H1 (cell line): ENCODE measurements around the gene TYRP1. TPM values are rescaled to one million over a fixed set of nuclear protein-coding genes. Genes with fewer than 3 reads are reported as not detected.

Source experiments
- CTCF ChIA-PET: fragments of 300-600 bp; sonication (Branson Sonifier 250); formaldehyde crosslinking; loops from one replicate; lab custom pipeline; 2021; ENCODE audit not compliant: partially characterized antibody; lab: Charles Lee
- POLR2A ChIA-PET: fragments of 300-600 bp; sonication (Branson Sonifier 250); formaldehyde crosslinking; loops from one replicate; lab custom pipeline; 2021; ENCODE audit warnings: inconsistent platforms; ENCODE audit not compliant: partially characterized antibody; lab: Charles Lee
- DNase-seq, 2 experiments: peaks; one replicate each; pipeline versions ENCODE4 v3.0.0 to v3.0.0-alpha.2; 2010 to 2022; ENCODE audit warnings: low spot score in 2 of 2, low read depth in 1 of 2, mixed read lengths in 1 of 2
- FAIRE-seq: peaks from 2 replicates; lab custom pipeline; 2011; peaks lifted over from hg19 to GRCh38; lab: Jason Lieb, UNC
- H2AFZ ChIP-seq: 2 replicates; pipeline ENCODE4 v1.8.1; 2012; ENCODE audit warnings: low read length, inconsistent platforms
- H2AK5ac ChIP-seq: 2 replicates; pipeline ENCODE4 v1.6.1; 2013; ENCODE audit warnings: low read depth, low read length
- H2BK120ac ChIP-seq: replicated peaks from 2 replicates; pipeline ENCODE3; 2013; ENCODE audit warnings: low read depth, low read length, inconsistent platforms
- H2BK12ac ChIP-seq: 2 replicates; pipeline ENCODE4 v1.6.1; 2013; ENCODE audit warnings: low read depth, low read length
- H2BK15ac ChIP-seq: 2 replicates; pipeline ENCODE4 v1.6.1; 2013; ENCODE audit warnings: low read length
- H2BK20ac ChIP-seq: 2 replicates; pipeline ENCODE4 v1.6.1; 2013; ENCODE audit warnings: low read length
- H2BK5ac ChIP-seq: 2 replicates; pipeline ENCODE4 v1.6.1; 2013; ENCODE audit warnings: low read depth, low read length
- H3K14ac ChIP-seq: 2 replicates; pipeline ENCODE4 v1.6.1; 2013; ENCODE audit warnings: inconsistent platforms; ENCODE audit not compliant: insufficient read length
- H3K18ac ChIP-seq: 2 replicates; pipeline ENCODE4 v1.6.1; 2013; ENCODE audit warnings: low read length; ENCODE audit errors: extremely low read depth
- H3K23ac ChIP-seq: 2 replicates; pipeline ENCODE4 v1.6.1; 2013; ENCODE audit warnings: inconsistent platforms; ENCODE audit not compliant: insufficient read length
- H3K23me2 ChIP-seq: 2 replicates; pipeline ENCODE4 v1.6.1; 2013; ENCODE audit warnings: low read depth, low read length
- H3K27ac ChIP-seq: 2 replicates; pipeline ENCODE4 v1.6.1; 2011; ENCODE audit warnings: low read depth, low read length, inconsistent platforms
- H3K27me3 ChIP-seq, 4 experiments: replicated peaks in 1 of 4; 1 replicate in 1 of 4; 2 replicates in 3 of 4; pipeline versions ENCODE4 v1.6.1 to v1.8.1; 2011 to 2013; ENCODE audit warnings: low read length in 3 of 4, mild to moderate bottlenecking in 3 of 4, inconsistent platforms in 2 of 4, mixed read lengths in 2 of 4, moderate library complexity in 1 of 4; ENCODE audit not compliant: control insufficient read depth in 3 of 4, insufficient read depth in 3 of 4; ENCODE audit errors: extremely low read depth in 1 of 4
- H3K36me3 ChIP-seq, 4 experiments: 2 replicates each; pipeline versions ENCODE4 v1.6.1 to v1.8.1; 2011 to 2013; ENCODE audit warnings: mild to moderate bottlenecking in 4 of 4, low read length in 3 of 4, moderate library complexity in 2 of 4, control low read depth in 1 of 4, inconsistent platforms in 1 of 4; ENCODE audit not compliant: insufficient read depth in 4 of 4, control insufficient read depth in 2 of 4
- H3K4ac ChIP-seq: replicated peaks from 2 replicates; pipeline ENCODE3; 2013; ENCODE audit warnings: low read length, low read depth, mixed read lengths, inconsistent platforms; ENCODE audit not compliant: insufficient read length
- H3K4me1 ChIP-seq, 4 experiments: replicated peaks in 1 of 4; 1 replicate in 1 of 4; 2 replicates in 3 of 4; pipeline versions ENCODE4 v1.6.1 to v1.8.1; 2011 to 2013; ENCODE audit warnings: low read length in 3 of 4, inconsistent platforms in 2 of 4, mixed read lengths in 1 of 4; ENCODE audit not compliant: insufficient read depth in 4 of 4, control insufficient read depth in 3 of 4
- H3K4me2 ChIP-seq, 2 experiments: 2 replicates each; pipeline versions ENCODE4 v1.6.1 to v1.8.1; 2011 to 2013; ENCODE audit warnings: low read depth in 2 of 2, low read length in 2 of 2, control low read depth in 1 of 2, inconsistent platforms in 1 of 2, mild to moderate bottlenecking in 1 of 2; ENCODE audit not compliant: insufficient read depth in 1 of 2
- H3K4me3 ChIP-seq, 4 experiments: fragments of 200-600, 300-600 bp in 1 of 4; sonication (generic), shearing (Covaris generic), sonication (Bioruptor Twin) in 1 of 4; 2 replicates each; pipeline versions ENCODE4 v1.5.1 to v1.8.1; 2011 to 2016; ENCODE audit warnings: low read length in 4 of 4, low read depth in 3 of 4, control low read depth in 2 of 4, inconsistent platforms in 2 of 4, mild to moderate bottlenecking in 2 of 4, mixed read lengths in 1 of 4, moderate library complexity in 1 of 4; ENCODE audit not compliant: insufficient read depth in 2 of 4; ENCODE audit errors: extremely low read depth in 1 of 4
- H3K56ac ChIP-seq: replicated peaks from 2 replicates; pipeline ENCODE3; 2013; ENCODE audit warnings: low read depth, mild to moderate bottlenecking, mixed read lengths, low read length, inconsistent platforms; ENCODE audit not compliant: insufficient read length
- H3K79me1 ChIP-seq: 2 replicates; pipeline ENCODE4 v1.6.1; 2013; ENCODE audit warnings: low read depth, low read length, control low read depth
- H3K79me2 ChIP-seq, 2 experiments: 2 replicates each; pipeline versions ENCODE4 v1.6.1 to v1.8.1; 2012 to 2013; ENCODE audit warnings: low read length in 2 of 2, mild to moderate bottlenecking in 2 of 2, inconsistent platforms in 1 of 2; ENCODE audit not compliant: insufficient read depth in 2 of 2, control insufficient read depth in 1 of 2
- H3K9ac ChIP-seq, 4 experiments: replicated peaks in 1 of 4; 1 replicate in 1 of 4; 2 replicates in 3 of 4; pipeline versions ENCODE4 v1.6.1 to v1.8.1; 2011 to 2013; ENCODE audit warnings: low read depth in 3 of 4, low read length in 3 of 4, control low read depth in 2 of 4, mild to moderate bottlenecking in 2 of 4, moderate library complexity in 2 of 4, inconsistent platforms in 1 of 4; ENCODE audit errors: extremely low read depth in 1 of 4
- H3K9me3 ChIP-seq, 2 experiments: 2 replicates each; pipeline versions ENCODE4 v1.6.1 to v1.8.1; 2012 to 2013; ENCODE audit warnings: mild to moderate bottlenecking in 2 of 2, moderate library complexity in 2 of 2, control low read depth in 1 of 2, inconsistent platforms in 1 of 2, low read depth in 1 of 2, low read length in 1 of 2, mixed read lengths in 1 of 2; ENCODE audit not compliant: insufficient read depth in 2 of 2
- H4K20me1 ChIP-seq, 2 experiments: replicated peaks in 1 of 2; 2 replicates each; pipeline versions ENCODE3 to v1.8.1; 2011 to 2013; ENCODE audit warnings: inconsistent platforms in 2 of 2, low read length in 2 of 2, mild to moderate bottlenecking in 1 of 2; ENCODE audit not compliant: insufficient read depth in 2 of 2, control insufficient read depth in 1 of 2
- H4K5ac ChIP-seq: 2 replicates; pipeline ENCODE4 v1.6.1; 2013; ENCODE audit warnings: low read length, low read depth, mixed read lengths, inconsistent platforms; ENCODE audit not compliant: insufficient read length
- H4K8ac ChIP-seq: 2 replicates; pipeline ENCODE4 v1.8.0; 2013; ENCODE audit warnings: mild to moderate bottlenecking, moderate library complexity, low read length, inconsistent platforms; ENCODE audit not compliant: insufficient read depth; ENCODE audit errors: extremely low read depth
- H4K91ac ChIP-seq: replicated peaks from 2 replicates; pipeline ENCODE3; 2013; ENCODE audit warnings: low read length, mixed read lengths, inconsistent platforms; ENCODE audit not compliant: insufficient read length
- BACH1 ChIP-seq: IDR thresholded peaks from 2 replicates; pipeline ENCODE4 v1.6.1; 2012; ENCODE audit warnings: low read length, improper control_type of control experiment
- CBX8 ChIP-seq: fragments of 300-800, 300-1000 bp; sonication (generic); IDR thresholded peaks from 2 replicates; pipeline ENCODE4 v1.7.1; 2016; ENCODE audit warnings: low read depth, low read length, borderline replicate concordance
- CTBP2 ChIP-seq: IDR thresholded peaks from 2 replicates; pipeline ENCODE4 v1.7.0; 2011; ENCODE audit warnings: borderline replicate concordance, mild to moderate bottlenecking, moderate library complexity, mixed read lengths, low read length; ENCODE audit not compliant: insufficient read depth, insufficient read length
- EGR1 ChIP-seq: IDR thresholded peaks from 2 replicates; pipeline ENCODE4 v1.6.1; 2011; ENCODE audit warnings: low read depth, low read length, borderline replicate concordance
- HDAC2 ChIP-seq, 2 experiments: fragments of 300-600 bp in 1 of 2; sonication (generic) in 1 of 2; IDR thresholded peaks; 2 replicates each; pipeline ENCODE4 v1.6.1; 2011 to 2012; ENCODE audit warnings: low read depth in 2 of 2, low read length in 2 of 2, mild to moderate bottlenecking in 2 of 2, moderate library complexity in 2 of 2, borderline replicate concordance in 1 of 2, inconsistent platforms in 1 of 2
- HDAC6 ChIP-seq: IDR thresholded peaks from one replicate; pipeline ENCODE4 v1.7.1; 2012; ENCODE audit warnings: low read depth, mild to moderate bottlenecking, inconsistent platforms, low read length, moderate library complexity
- JUND ChIP-seq: IDR thresholded peaks from 2 replicates; pipeline ENCODE4 v1.6.1; 2011; ENCODE audit warnings: mild to moderate bottlenecking, improper control_type of control experiment, low read length
- KDM1A ChIP-seq: fragments of 200-600, 300-600 bp; sonication (generic); IDR thresholded peaks from 2 replicates; pipeline ENCODE4 v1.7.1; 2016; ENCODE audit warnings: mild to moderate bottlenecking, low read length, borderline replicate concordance
- KDM4A ChIP-seq: IDR thresholded peaks from one replicate; pipeline ENCODE4 v1.7.1; 2012; ENCODE audit warnings: low read depth, mild to moderate bottlenecking, moderate library complexity, low read length, inconsistent platforms; ENCODE audit not compliant: severe bottlenecking
- POLR2A ChIP-seq, 2 experiments: IDR thresholded peaks; 1 replicate in 1 of 2; 2 replicates in 1 of 2; pipeline ENCODE4 v1.6.1; 2011; ENCODE audit warnings: low read depth in 2 of 2, low read length in 2 of 2, mild to moderate bottlenecking in 2 of 2; ENCODE audit errors: control extremely low read depth in 1 of 2
- POLR2AphosphoS5 ChIP-seq: IDR thresholded peaks from 2 replicates; pipeline ENCODE4 v1.6.1; 2011; ENCODE audit warnings: low read depth, low read length
- SRF ChIP-seq: IDR thresholded peaks from 2 replicates; pipeline ENCODE4 v1.6.1; 2011; ENCODE audit warnings: mild to moderate bottlenecking, low read depth, low read length, moderate library complexity
- TEAD4 ChIP-seq: IDR thresholded peaks from 2 replicates; pipeline ENCODE4 v1.6.1; 2012; ENCODE audit warnings: low read depth, low read length, inconsistent platforms, mixed read lengths
- WGBS, 2 experiments: shearing (Covaris generic) in 1 of 2; methylation state at CpG; one replicate each; pipeline versions ENCODE4 v1.1.6 to v1.1.7; 2013 to 2015; ENCODE audit warnings: low lambda C conversion rate in 2 of 2, mixed read lengths in 2 of 2, inconsistent platforms in 1 of 2, low coverage in 1 of 2, missing lambda C conversion rate in 1 of 2; ENCODE audit not compliant: insufficient replicate concordance in 2 of 2, insufficient coverage in 1 of 2, insufficient read length in 1 of 2; ENCODE audit errors: extremely low coverage in 1 of 2, missing lambda C conversion rate in 1 of 2; 5-methylcytosine and 5-hydroxymethylcytosine counted together
- polyA plus RNA-seq, 7 experiments: library from polyadenylated mRNA; depleted of rRNA in 3 of 7; stranded (reverse) in 5 of 7; unstranded in 2 of 7; fragments of >200 nt in 5 of 7; fragments of 200-250 nt in 2 of 7; gene quantifications; 1 replicate in 5 of 7; 2 replicates in 1 of 7; 4 replicates in 1 of 7; pipeline versions ENCODE4 v1.2.1 to v1.2.3, GENCODE V29; 2011 to 2013; ENCODE audit warnings: missing spikeins in 2 of 7, mixed read lengths in 2 of 7
- total RNA-seq: library from RNA; stranded (reverse); fragmentation: NEBNext Ultra II Directional; extraction: Animal tissue kit (Norgen Biotek cat#: 25700); gene quantifications from 2 replicates; pipeline ENCODE4 v1.2.1, GENCODE V29; 2021
- TF ChIP-seq, protein P1 (sequence below): IDR thresholded peaks from 2 replicates; pipeline ENCODE4 v1.6.1; 2012; ENCODE audit warnings: inconsistent platforms

TYRP1 gene
- total and polyA plus RNA-seq, 2 of the 8 experiments (the other 6 are each of a cell fraction or from before 2014, with no cell fraction given), result 0.15 TPM; not detected in 1

DNA sequence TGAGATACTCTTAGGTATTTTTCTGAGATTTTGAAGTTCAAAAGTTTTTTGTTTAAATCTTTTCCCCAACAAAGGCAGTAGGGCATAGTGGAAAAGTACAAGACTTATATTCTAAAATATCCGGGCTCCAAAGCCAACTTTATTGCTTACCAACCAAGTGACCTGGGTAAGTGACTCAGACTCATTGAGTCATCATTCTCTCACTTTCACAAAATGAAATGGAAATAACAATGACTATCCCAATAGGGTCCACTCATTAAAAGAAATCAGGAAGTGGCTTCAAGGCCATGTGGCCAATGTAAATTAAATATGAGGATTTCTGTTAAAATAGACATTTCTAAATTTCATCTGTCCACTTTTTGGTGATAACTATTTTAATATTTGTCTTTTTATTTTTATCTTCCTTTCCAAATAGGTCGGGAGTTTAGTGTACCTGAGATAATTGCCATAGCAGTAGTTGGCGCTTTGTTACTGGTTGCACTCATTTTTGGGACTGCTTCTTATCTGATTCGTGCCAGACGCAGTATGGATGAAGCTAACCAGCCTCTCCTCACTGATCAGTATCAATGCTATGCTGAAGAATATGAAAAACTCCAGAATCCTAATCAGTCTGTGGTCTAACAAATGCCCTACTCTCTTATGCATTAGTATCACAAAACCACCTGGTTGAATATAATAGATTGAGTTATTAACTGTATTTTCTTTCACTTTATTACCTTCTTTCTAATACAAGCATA, 15.5 kb downstream of the TYRP1 start:
- Histone ChIP-seq H3K9me3 (no peaks in the 10 kb centered on the region), H2BK20ac (no peak overlapping the region), H2AK5ac (no peak overlapping the region), H3K23me2 (no peaks in the 10 kb centered on the region), H3K23ac (no peak overlapping the region), H3K79me1 (no peaks in the 10 kb centered on the region), H4K5ac (no peak overlapping the region), H3K4ac (no peak overlapping the region), H3K4me2 (no peak overlapping the region), H3K27me3 (no peaks in the 10 kb centered on the region), H3K56ac (no peak overlapping the region), H3K14ac (no peak overlapping the region), H3K4me3 (no peak overlapping the region), H2BK5ac (no peak overlapping the region), H2BK15ac (no peak overlapping the region), H3K9ac (no peak overlapping the region), H4K91ac (no peak overlapping the region), H3K36me3 (no peaks in the 10 kb centered on the region), H3K27ac (no peak overlapping the region), H2AFZ (no peak overlapping the region), H4K20me1 (no peaks in the 10 kb centered on the region), H3K4me1 (no peaks in the 10 kb centered on the region), H2BK12ac (no peak overlapping the region), H2BK120ac (no peak overlapping the region), H3K79me2 (no peaks in the 10 kb centered on the region), H4K8ac (no peak overlapping the region), H3K18ac (no peak overlapping the region)
- ChIA-PET POLR2A (no interaction called here), CTCF (interaction anchor here (0.6 to 1.5 kb wide), 3 partner anchors 10 to 364 kb away, joined by 3 to 6 read pairs (median 3); no protein-coding TSS in a partner anchor)
- DNase-seq (no peak), FAIRE-seq (no peak)
- 93% methylated on average over 5 of the region's 5 CpGs; no CpG with 5 or more reads in 1 of the 2 experiments for WGBS, 2 experiments
- no peak for TF ChIP-seq SRF
- TF ChIP-seq JUND, result no peak
- no peak for TF ChIP-seq KDM1A
- no peak for TF ChIP-seq CBX8
- TF ChIP-seq BACH1, result no peak
- TF ChIP-seq KDM4A, result no peak
- no peak for TF ChIP-seq EGR1
- TF ChIP-seq HDAC6, result no peak
- TF ChIP-seq, protein P1, sequence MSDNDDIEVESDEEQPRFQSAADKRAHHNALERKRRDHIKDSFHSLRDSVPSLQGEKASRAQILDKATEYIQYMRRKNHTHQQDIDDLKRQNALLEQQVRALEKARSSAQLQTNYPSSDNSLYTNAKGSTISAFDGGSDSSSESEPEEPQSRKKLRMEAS, result no peak
- no peak for TF ChIP-seq HDAC2 (IDR thresholded peaks at IDR 0.05; ENCODE audit: borderline replicate concordance in 1 of 2, low read depth in 2 of 2, low read length in 2 of 2)
- TF ChIP-seq POLR2AphosphoS5, result no peak
- no peak for TF ChIP-seq POLR2A (IDR thresholded peaks at IDR 0.05; ENCODE audit: control extremely low read depth in 1 of 2, low read depth in 2 of 2, low read length in 2 of 2)
- TF ChIP-seq CTBP2, result no peak
- TF ChIP-seq TEAD4, result no peak
